ENCODE data around the gene GATD1.

DNA sequence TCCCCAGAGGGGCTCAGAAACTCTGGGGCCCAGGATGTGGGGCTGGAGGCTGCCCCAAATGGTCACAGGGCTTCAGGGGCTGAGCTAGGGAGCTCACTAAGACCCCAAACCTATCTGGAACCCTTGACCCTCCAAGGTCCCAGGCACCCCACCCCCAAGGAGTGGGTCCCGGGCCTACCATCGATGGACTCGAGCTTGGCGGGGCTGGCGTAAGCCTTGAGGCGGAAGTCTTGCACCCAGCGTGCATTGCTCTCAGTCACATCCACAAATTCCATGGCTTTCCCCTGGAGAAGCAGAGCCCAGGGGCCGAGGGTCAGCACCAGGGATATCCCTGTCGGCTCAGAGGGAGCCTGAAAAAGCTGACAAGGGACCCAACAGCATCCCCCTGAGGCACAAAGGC lies 3.5 kb downstream of the GATD1 start:
- TF ChIP-seq FOXP2 (optimal IDR thresholded peaks at IDR 0.05; ENCODE audit: control extremely low read depth, extremely low read length, insufficient read depth) (no peak), EZH2 (IDR thresholded peaks at IDR 0.05) (no peak), POLR2AphosphoS5 (IDR thresholded peaks at IDR 0.05; ENCODE audit: borderline replicate concordance, low read depth, low read length) (no peak)
